ENCODE results near the gene GAS2L3.

DNA sequence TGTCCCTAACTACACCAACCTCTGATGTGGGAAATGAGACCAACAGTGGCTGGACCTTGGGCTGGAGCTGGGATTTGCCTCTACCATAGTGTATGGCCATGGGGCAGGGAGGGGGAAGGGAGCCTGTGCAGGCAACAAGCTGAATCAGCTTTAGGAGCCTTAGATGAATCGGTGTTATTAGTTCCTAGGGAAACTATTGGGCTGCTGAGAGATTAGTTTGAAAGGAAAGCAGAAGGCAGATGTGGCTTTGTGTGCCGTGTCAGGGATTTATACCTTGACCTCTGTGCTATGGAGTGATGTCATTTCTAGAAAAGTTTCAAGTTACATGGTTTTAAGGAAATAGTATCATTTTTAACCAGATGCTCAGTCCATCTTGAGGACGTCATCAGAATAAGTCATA lies 19.5 kb upstream of the GAS2L3 start:
- TF ChIP-seq, protein P1, sequence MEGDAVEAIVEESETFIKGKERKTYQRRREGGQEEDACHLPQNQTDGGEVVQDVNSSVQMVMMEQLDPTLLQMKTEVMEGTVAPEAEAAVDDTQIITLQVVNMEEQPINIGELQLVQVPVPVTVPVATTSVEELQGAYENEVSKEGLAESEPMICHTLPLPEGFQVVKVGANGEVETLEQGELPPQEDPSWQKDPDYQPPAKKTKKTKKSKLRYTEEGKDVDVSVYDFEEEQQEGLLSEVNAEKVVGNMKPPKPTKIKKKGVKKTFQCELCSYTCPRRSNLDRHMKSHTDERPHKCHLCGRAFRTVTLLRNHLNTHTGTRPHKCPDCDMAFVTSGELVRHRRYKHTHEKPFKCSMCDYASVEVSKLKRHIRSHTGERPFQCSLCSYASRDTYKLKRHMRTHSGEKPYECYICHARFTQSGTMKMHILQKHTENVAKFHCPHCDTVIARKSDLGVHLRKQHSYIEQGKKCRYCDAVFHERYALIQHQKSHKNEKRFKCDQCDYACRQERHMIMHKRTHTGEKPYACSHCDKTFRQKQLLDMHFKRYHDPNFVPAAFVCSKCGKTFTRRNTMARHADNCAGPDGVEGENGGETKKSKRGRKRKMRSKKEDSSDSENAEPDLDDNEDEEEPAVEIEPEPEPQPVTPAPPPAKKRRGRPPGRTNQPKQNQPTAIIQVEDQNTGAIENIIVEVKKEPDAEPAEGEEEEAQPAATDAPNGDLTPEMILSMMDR (IDR thresholded peaks at IDR 0.05), result no peak
- no peak for TF ChIP-seq POLR2A (IDR thresholded peaks at IDR 0.05)

Measured in uterus (tissue), 2 donors.